Aorta (tissue), 5 donors: ENCODE measurements around the gene NOBOX. TPM values are rescaled to one million over a fixed set of nuclear protein-coding genes. Genes with fewer than 3 reads are reported as not detected.
"Not testable (repeated sequence)": the region's sequence is repeated elsewhere in the genome, so short reads cannot be mapped to it uniquely, and the experiment has no call there.

ENCODE experiments used
- ATAC-seq: fragments of 200-7000 bp; cut with Tn5 transposase; one replicate; pipeline ENCODE4 v1.9.1; 2022; ENCODE audit warnings: moderate library complexity; ENCODE audit not compliant: low FRiP score
- DNase-seq, 2 donors: peaks; one replicate each; pipeline ENCODE4 v3.0.0-alpha.2; 2020
- H3K27ac ChIP-seq, 2 donors: one replicate each; pipeline ENCODE4 v1.5.1; 2013; ENCODE audit warnings: low read length in 2 of 2, mild to moderate bottlenecking in 2 of 2, moderate library complexity in 2 of 2, control low read depth in 1 of 2, inconsistent platforms in 1 of 2, low read depth in 1 of 2
- H3K27me3 ChIP-seq, 2 donors: one replicate each; pipeline ENCODE4 v1.6.1; 2013; ENCODE audit warnings: control low read depth in 1 of 2, low read length in 1 of 2, mild to moderate bottlenecking in 1 of 2, moderate library complexity in 1 of 2; ENCODE audit not compliant: insufficient read depth in 2 of 2, control insufficient read depth in 1 of 2
- H3K36me3 ChIP-seq, 2 donors: one replicate each; pipeline ENCODE4 v1.6.1; 2013; ENCODE audit warnings: control low read depth in 1 of 2, low read length in 1 of 2, mild to moderate bottlenecking in 1 of 2; ENCODE audit not compliant: insufficient read depth in 2 of 2, control insufficient read depth in 1 of 2
- H3K4me1 ChIP-seq, 2 donors: one replicate each; pipeline ENCODE4 v1.6.1; 2013; ENCODE audit warnings: low read length in 2 of 2, control low read depth in 1 of 2, mild to moderate bottlenecking in 1 of 2, moderate library complexity in 1 of 2; ENCODE audit not compliant: insufficient read depth in 2 of 2, control insufficient read depth in 1 of 2
- H3K4me3 ChIP-seq, 2 donors: one replicate each; pipeline ENCODE4 v1.5.1; 2013; ENCODE audit warnings: low read length in 2 of 2, control low read depth in 1 of 2, mild to moderate bottlenecking in 1 of 2
- H3K9me3 ChIP-seq: one replicate; pipeline ENCODE4 v1.6.1; 2013; ENCODE audit warnings: mild to moderate bottlenecking, low read length; ENCODE audit not compliant: control insufficient read depth
- WGBS, 2 donors: extraction: QIAGEN DNeasy Blood & Tissue Kit; methylation state at CpG; one replicate each; pipeline ENCODE4 v1.1.7; 2013; 5-methylcytosine and 5-hydroxymethylcytosine counted together
- intact Hi-C, 2 donors: fragments of 100-400 bp; cut with DNase I; formaldehyde crosslinking; loops; one replicate each; pipeline versions ENCODE4 v1.14.2 to v1.15.0; 2022
- polyA plus RNA-seq, 2 donors: library from polyadenylated mRNA; stranded (reverse); fragments of 200-250 nt; gene quantifications; one replicate each; pipeline ENCODE4 v1.2.3, GENCODE V29; 2013
- total RNA-seq, 2 donors: library from RNA; stranded (reverse); fragmentation: NEBNext Ultra II Directional; extraction: Animal tissue kit (Norgen Biotek cat#: 25700); gene quantifications; one replicate each; pipeline ENCODE4 v1.2.1, GENCODE V29; 2021
- donor health status: healthy with polysubstance abuse.
- donor health status: Bipolar disorder and iron deficiency.
- donor health status: DM: no; HTN: no; CAD: no.
- donor health status: DM: no; HTN: no; CAD: no.
- donor health status: DM: yes; HTN: yes; CAD: no.

Gene NOBOX
- total and polyA plus RNA-seq, 4 donors, result not detected

GRCh38 chr7:144386741-144387140 is 16.8 kb downstream of the NOBOX start:
- DNase-seq (no peak), ATAC-seq (no peak)
- no peaks in the 10 kb centered on the region for H3K4me1 ChIP-seq
- H3K4me3 ChIP-seq, result no peak overlapping the region
- H3K27me3 ChIP-seq, result no peaks in the 10 kb centered on the region
- H3K27ac ChIP-seq, result no peak overlapping the region
- intact Hi-C loops, result no loop called here
- no peaks in the 10 kb centered on the region for H3K36me3 ChIP-seq
- no peaks in the 10 kb centered on the region for H3K9me3 ChIP-seq

DNA sequence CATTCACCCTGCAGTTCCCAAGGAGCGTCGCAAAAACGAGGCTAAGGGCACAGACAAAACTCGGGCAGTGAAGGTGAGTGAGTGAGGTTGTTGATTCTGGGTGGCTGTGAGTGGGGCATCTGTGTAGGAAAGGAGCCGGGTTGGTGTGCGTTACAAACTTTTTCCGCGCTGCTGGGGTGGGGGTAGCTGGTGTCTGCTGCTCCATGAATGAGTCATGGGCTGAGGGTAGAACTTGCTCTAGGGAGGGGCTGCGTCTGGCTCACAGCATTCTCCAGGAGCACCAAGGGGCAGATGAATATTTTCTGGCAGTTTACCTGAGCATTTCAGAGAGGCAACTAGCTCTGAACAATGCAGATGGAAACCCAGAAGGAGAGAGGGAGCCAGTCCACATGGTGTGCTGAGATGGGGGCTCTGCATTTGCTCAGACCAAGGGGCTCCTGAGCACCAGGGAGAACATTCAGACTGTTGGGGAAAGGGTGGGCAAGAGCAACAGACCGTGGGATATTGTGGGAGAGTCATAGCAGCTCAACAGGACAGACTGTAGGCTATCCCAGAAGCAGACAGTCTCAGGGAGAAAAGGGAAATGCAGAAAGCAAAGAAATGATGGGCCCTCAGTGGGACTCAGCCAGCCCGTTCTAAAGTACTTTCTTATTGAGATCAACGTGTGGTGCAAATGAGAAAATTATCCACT is 18.8 kb downstream of the NOBOX start:
- no peak overlapping the region for H3K4me3 ChIP-seq
- DNase-seq (no peak), ATAC-seq (no peak)
- H3K36me3 ChIP-seq, result no peaks in the 10 kb centered on the region
- no peaks in the 10 kb centered on the region for H3K27me3 ChIP-seq
- H3K4me1 ChIP-seq, result no peaks in the 10 kb centered on the region
- WGBS, 2 donors, result 55 to 61% methylated on average over 12 of the region's 12 CpGs
- no peaks in the 10 kb centered on the region for H3K9me3 ChIP-seq
- H3K27ac ChIP-seq, result no peak overlapping the region
- intact Hi-C loops, result no loop called here

DNA sequence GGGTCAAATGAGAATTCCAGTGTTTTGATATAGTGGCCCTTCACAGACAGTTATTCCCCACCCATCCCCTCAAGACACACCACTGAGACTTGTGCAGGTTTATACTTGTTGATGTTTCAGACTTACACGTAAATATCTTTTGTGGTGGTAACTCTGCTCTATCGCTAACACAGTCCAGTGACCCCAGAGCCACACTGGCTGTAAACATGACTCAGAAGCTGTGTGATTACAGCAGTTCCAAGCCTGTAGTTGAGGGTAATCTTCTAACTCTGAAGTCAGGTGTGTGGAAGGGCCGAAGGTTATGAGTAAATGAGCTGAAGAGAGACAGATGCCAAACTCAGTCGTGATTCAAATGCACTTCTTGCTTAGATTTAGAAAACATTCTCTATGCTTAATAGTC is 19.4 kb downstream of the NOBOX start:
- intact Hi-C loops, result no loop called here
- 83 to 84% methylated on average over 4 of the region's 4 CpGs for WGBS, 2 donors
- Histone ChIP-seq H3K4me3 (no peak overlapping the region), H3K4me1 (no peaks in the 10 kb centered on the region), H3K9me3 (no peaks in the 10 kb centered on the region), H3K36me3 (no peaks in the 10 kb centered on the region), H3K27ac (no peak overlapping the region), H3K27me3 (no peaks in the 10 kb centered on the region)
- ATAC-seq (no peak), DNase-seq (no peak)

GRCh38 chr7:144379776-144380384 is 23.6 kb downstream of the NOBOX start:
- Histone ChIP-seq H3K4me1 (no peaks in the 10 kb centered on the region), H3K36me3 (no peaks in the 10 kb centered on the region), H3K27me3 (no peaks in the 10 kb centered on the region), H3K4me3 (no peak overlapping the region), H3K9me3 (no peaks in the 10 kb centered on the region), H3K27ac (no peak overlapping the region)
- DNase-seq (no peak), ATAC-seq (no peak)
- intact Hi-C loops, result no loop called here
- WGBS, 2 donors, result 94 to 95% methylated on average over 11 of the region's 11 CpGs

DNA sequence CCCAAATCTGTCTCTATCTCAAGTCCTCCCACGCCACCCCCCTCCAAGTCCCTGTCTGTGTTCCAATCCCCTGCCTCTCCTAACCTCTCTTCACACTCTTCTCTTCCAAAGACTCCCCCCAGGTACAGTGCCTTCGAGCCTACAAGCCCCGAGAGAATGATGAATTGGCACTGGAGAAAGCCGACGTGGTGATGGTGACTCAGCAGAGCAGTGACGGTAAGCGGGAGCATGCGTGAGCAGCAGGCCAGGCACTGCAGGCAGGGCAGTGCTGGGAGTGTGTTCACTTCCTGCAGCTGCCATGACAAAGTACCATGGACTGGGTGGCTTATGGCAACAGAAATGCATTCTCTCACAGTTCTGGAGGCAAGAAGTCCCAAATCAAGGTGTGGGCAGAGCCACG is 24.8 kb downstream of the NOBOX start:
- Histone ChIP-seq H3K27me3 (no peaks in the 10 kb centered on the region), H3K4me1 (no peaks in the 10 kb centered on the region), H3K4me3 (no peak overlapping the region), H3K36me3 (no peaks in the 10 kb centered on the region), H3K27ac (no peak overlapping the region), H3K9me3 (no peaks in the 10 kb centered on the region)
- no peak for DNase-seq
- intact Hi-C loops, result no loop called here
- ATAC-seq, result no peak
- 91% methylated on average over 9 of the region's 9 CpGs for WGBS, 2 donors

DNA sequence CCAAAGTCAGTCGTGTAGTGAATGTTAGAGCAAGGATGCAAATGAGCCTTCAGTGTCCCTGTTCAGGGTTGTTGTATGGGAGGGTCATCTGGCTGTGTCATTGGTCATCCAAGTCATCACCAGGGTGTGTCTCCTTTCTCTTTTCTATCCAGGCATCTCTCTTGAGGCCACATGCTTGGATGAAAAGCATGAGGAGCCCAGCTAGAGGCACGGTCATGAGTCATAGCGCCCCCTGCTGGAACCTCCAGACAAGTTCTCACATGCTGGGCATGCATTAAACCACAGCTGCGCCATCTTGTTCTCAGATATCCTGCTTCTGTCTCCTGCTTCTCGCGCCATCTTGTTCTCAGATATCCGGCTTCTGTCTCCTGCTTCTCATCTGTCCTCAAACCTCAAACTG is 34.3 kb downstream of the NOBOX start:
- WGBS, 2 donors, result 95% methylated on average over 4 of the region's 7 CpGs; no CpG with 5 or more reads in 1 of the 2 donors
- H3K4me1 ChIP-seq, H3K27ac ChIP-seq, H3K36me3 ChIP-seq, H3K9me3 ChIP-seq, ATAC-seq, DNase-seq, H3K4me3 ChIP-seq, intact Hi-C loops, H3K27me3 ChIP-seq: not testable (repeated sequence)

DNA sequence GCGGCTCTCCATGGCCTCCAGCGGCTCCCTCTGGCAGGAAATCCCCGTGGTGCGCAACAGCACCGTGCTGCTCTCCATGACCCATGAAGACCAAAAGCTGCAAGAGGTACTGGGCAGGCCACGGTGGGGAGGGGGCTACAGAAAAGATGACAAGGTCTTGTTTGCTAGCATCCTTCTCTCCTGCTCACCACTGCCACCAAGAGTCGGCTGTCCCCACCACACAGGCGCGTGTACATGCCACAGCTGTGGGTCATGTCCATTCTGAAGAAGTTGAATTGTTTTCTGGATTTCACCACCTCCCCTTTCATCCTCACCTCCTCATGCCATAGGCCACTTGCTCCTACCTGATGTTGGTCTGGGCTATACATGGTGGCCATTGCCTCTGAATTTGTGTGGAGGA is 36.2 kb downstream of the NOBOX start:
- H3K27ac ChIP-seq, H3K27me3 ChIP-seq, DNase-seq, H3K4me1 ChIP-seq, ATAC-seq, H3K4me3 ChIP-seq, H3K36me3 ChIP-seq, intact Hi-C loops, H3K9me3 ChIP-seq: not testable (repeated sequence)
- WGBS, 2 donors, result no CpG with 5 or more reads among the region's 9 CpGs

DNA sequence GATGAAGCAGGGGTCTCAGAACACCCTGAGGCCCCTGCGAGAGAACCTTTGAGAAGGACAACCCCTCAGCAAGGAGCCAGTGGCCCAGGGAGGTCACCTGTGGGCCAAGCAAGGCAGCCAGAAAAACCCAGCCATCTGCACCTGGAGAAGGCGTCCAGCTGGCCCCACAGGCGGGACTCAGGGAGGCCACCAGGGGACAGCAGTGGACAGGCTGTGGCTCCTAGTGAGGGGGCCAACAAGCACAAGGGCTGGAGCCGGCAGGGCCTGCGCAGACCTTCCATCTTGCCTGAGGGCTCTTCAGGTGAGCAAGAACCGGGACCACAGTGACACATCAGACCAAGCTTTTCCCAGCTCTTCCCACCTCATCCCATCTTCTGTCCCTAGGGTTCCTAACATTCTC is 38.0 kb downstream of the NOBOX start:
- H3K27me3 ChIP-seq, H3K4me1 ChIP-seq, H3K9me3 ChIP-seq, intact Hi-C loops, DNase-seq, H3K27ac ChIP-seq, H3K4me3 ChIP-seq, H3K36me3 ChIP-seq: not testable (repeated sequence)
- WGBS, 2 donors, result no CpG with 5 or more reads among the region's 6 CpGs
- peak; percentile 21 for ATAC-seq

GRCh38 chr7:144362061-144362460 is 41.4 kb downstream of the NOBOX start:
- WGBS, 2 donors, result no CpG with 5 or more reads among the region's 3 CpGs
- ATAC-seq, DNase-seq, H3K27ac ChIP-seq, H3K4me3 ChIP-seq, H3K36me3 ChIP-seq, H3K4me1 ChIP-seq, intact Hi-C loops, H3K27me3 ChIP-seq, H3K9me3 ChIP-seq: not testable (repeated sequence)
